IMR-90 (cell line): Measurements from ENCODE around the gene CLP1. TPM values are rescaled to one million over a fixed set of nuclear protein-coding genes. Genes with fewer than 3 reads are reported as not detected.
A peak's percentile ranks its signal among the peaks of the same experiment; 100 is the strongest.

Experiments used
- ATAC-seq: fragments of 200-7000 bp; cut with Tn5 transposase; 2 replicates; pipeline ENCODE4 v1.9.1; 2020; ENCODE audit warnings: low read depth, mild to moderate bottlenecking, moderate library complexity
- BruUV-seq: library from RNA; stranded (reverse); fragments of 400-500 nt; replicated peaks from 2 replicates; lab custom pipeline; 2021; lab: Mats Ljungman, UMichigan
- CTCF ChIA-PET: fragments of 300-600 bp; formaldehyde crosslinking; extraction: SDS; loops from one replicate; lab custom pipeline; 2021; ENCODE audit warnings: antibody characterized with exemption; lab: Yijun Ruan, JAX
- POLR2A ChIA-PET: fragments of 300-600 bp; sonication (Branson Sonifier 250); formaldehyde crosslinking; loops from one replicate; lab custom pipeline; 2022; ENCODE audit warnings: antibody characterized with exemption; ENCODE audit not compliant: unreplicated experiment; lab: Charles Lee
- DNase-seq: peaks from one replicate; pipeline ENCODE4 v3.0.0; 2013
- H2AFZ ChIP-seq: replicated peaks from 2 replicates; pipeline ENCODE3; 2013; ENCODE audit warnings: low read length, mild to moderate bottlenecking; ENCODE audit not compliant: poor library complexity
- H2AK5ac ChIP-seq: 2 replicates; pipeline ENCODE4 v1.6.1; 2013; ENCODE audit warnings: low read depth, low read length, inconsistent platforms
- H2AK9ac ChIP-seq: replicated peaks from 2 replicates; pipeline ENCODE3; 2013; ENCODE audit warnings: mild to moderate bottlenecking, low read depth, low read length, moderate library complexity; ENCODE audit not compliant: poor library complexity
- H2BK120ac ChIP-seq: 2 replicates; pipeline ENCODE4 v1.6.1; 2013; ENCODE audit warnings: low read depth, low read length, inconsistent platforms
- H2BK15ac ChIP-seq: 3 replicates; pipeline ENCODE4 v1.6.1; 2013; ENCODE audit warnings: low read depth, low read length, inconsistent platforms
- H2BK20ac ChIP-seq: 2 replicates; pipeline ENCODE4 v1.6.1; 2013; ENCODE audit warnings: low read depth, mild to moderate bottlenecking, inconsistent platforms, low read length, moderate library complexity
- H2BK5ac ChIP-seq: 2 replicates; pipeline ENCODE4 v1.6.1; 2013; ENCODE audit warnings: mild to moderate bottlenecking, low read depth, low read length, inconsistent platforms; ENCODE audit not compliant: poor library complexity, severe bottlenecking
- H3K14ac ChIP-seq: replicated peaks from 2 replicates; pipeline ENCODE4 v1.6.1; 2013; ENCODE audit warnings: low read depth, low read length, inconsistent platforms
- H3K18ac ChIP-seq: 2 replicates; pipeline ENCODE4 v1.6.1; 2013; ENCODE audit warnings: low read depth, low read length, control low read depth
- H3K23ac ChIP-seq: 2 replicates; pipeline ENCODE4 v1.6.1; 2013; ENCODE audit warnings: low read depth, low read length, inconsistent platforms
- H3K27ac ChIP-seq: 2 replicates; pipeline ENCODE4 v1.5.1; 2013; ENCODE audit warnings: mild to moderate bottlenecking, control low read depth, low read length; ENCODE audit not compliant: insufficient read depth
- H3K27me3 ChIP-seq: 2 replicates; pipeline ENCODE4 v1.6.1; 2013; ENCODE audit warnings: low read length; ENCODE audit not compliant: control insufficient read depth, insufficient read depth
- H3K36me3 ChIP-seq: 2 replicates; pipeline ENCODE4 v1.6.1; 2013; ENCODE audit warnings: low read length, mixed read lengths; ENCODE audit not compliant: control insufficient read depth, insufficient read depth
- H3K4ac ChIP-seq: 2 replicates; pipeline ENCODE4 v1.6.1; 2013; ENCODE audit warnings: low read depth, low read length, inconsistent platforms
- H3K4me1 ChIP-seq: 2 replicates; pipeline ENCODE4 v1.6.1; 2013; ENCODE audit warnings: low read length, mixed read lengths; ENCODE audit not compliant: control insufficient read depth, insufficient read depth
- H3K4me2 ChIP-seq: 2 replicates; pipeline ENCODE4 v1.6.1; 2013; ENCODE audit warnings: low read depth, mild to moderate bottlenecking, control low read depth, low read length, moderate library complexity
- H3K4me3 ChIP-seq: 2 replicates; pipeline ENCODE4 v1.5.1; 2013; ENCODE audit warnings: low read depth, mild to moderate bottlenecking, control low read depth, low read length, moderate library complexity; ENCODE audit not compliant: insufficient read depth
- H3K56ac ChIP-seq: 2 replicates; pipeline ENCODE4 v1.6.1; 2013; ENCODE audit warnings: low read length, inconsistent platforms; ENCODE audit not compliant: insufficient read depth; ENCODE audit errors: extremely low read depth
- H3K79me1 ChIP-seq, 2 experiments: 2 replicates each; pipeline ENCODE4 v1.6.1; 2013; ENCODE audit warnings: low read length in 2 of 2, inconsistent platforms in 1 of 2, low read depth in 1 of 2
- H3K9ac ChIP-seq: 2 replicates; pipeline ENCODE4 v1.6.1; 2013; ENCODE audit warnings: low read depth, low read length, control low read depth
- H3K9me1 ChIP-seq: 2 replicates; pipeline ENCODE4 v1.6.1; 2013; ENCODE audit warnings: low read length, inconsistent platforms; ENCODE audit not compliant: insufficient read depth
- H3K9me3 ChIP-seq: 2 replicates; pipeline ENCODE4 v1.6.1; 2013; ENCODE audit warnings: low read length; ENCODE audit not compliant: control insufficient read depth, insufficient read depth
- H4K20me1 ChIP-seq: 2 replicates; pipeline ENCODE4 v1.6.1; 2013; ENCODE audit warnings: low read length, inconsistent platforms; ENCODE audit not compliant: insufficient read depth
- H4K5ac ChIP-seq: 2 replicates; pipeline ENCODE4 v1.6.1; 2013; ENCODE audit warnings: mild to moderate bottlenecking, low read depth, low read length, control low read depth
- H4K8ac ChIP-seq, 2 experiments: 2 replicates each; pipeline ENCODE4 v1.6.1; 2013; ENCODE audit warnings: low read depth in 2 of 2, low read length in 2 of 2, control low read depth in 1 of 2, inconsistent platforms in 1 of 2
- H4K91ac ChIP-seq: 2 replicates; pipeline ENCODE4 v1.6.1; 2013; ENCODE audit warnings: low read depth, low read length, inconsistent platforms; ENCODE audit not compliant: insufficient read depth
- CEBPB ChIP-seq: IDR thresholded peaks from 2 replicates; pipeline ENCODE4 v1.6.1; 2012; ENCODE audit warnings: low read depth, low read length, improper control_type of control experiment
- CHD1 ChIP-seq: IDR thresholded peaks from 2 replicates; pipeline ENCODE4 v1.6.1; 2012; ENCODE audit warnings: low read depth, low read length, improper control_type of control experiment
- CTCF ChIP-seq: conservative IDR thresholded peaks from 2 replicates; pipeline ENCODE4 v1.5.1; 2012; ENCODE audit warnings: mild to moderate bottlenecking, low read depth, low read length, improper control_type of control experiment
- FOS ChIP-seq: fragments of 150-350 bp; IDR thresholded peaks from 2 replicates; pipeline ENCODE4 v1.6.1; 2016; ENCODE audit warnings: low read depth, low read length
- MAZ ChIP-seq: IDR thresholded peaks from 2 replicates; pipeline ENCODE4 v1.6.1; 2012; ENCODE audit warnings: low read depth, mild to moderate bottlenecking, low read length, improper control_type of control experiment, moderate library complexity, borderline replicate concordance
- MXI1 ChIP-seq: IDR thresholded peaks from 2 replicates; pipeline ENCODE4 v1.6.1; 2012; ENCODE audit warnings: low read depth, mild to moderate bottlenecking, low read length, moderate library complexity, borderline replicate concordance
- RAD21 ChIP-seq: IDR thresholded peaks from 2 replicates; pipeline ENCODE4 v1.6.1; 2012; ENCODE audit warnings: low read length, improper control_type of control experiment
- RCOR1 ChIP-seq: IDR thresholded peaks from 2 replicates; pipeline ENCODE4 v1.6.1; 2012; ENCODE audit warnings: mild to moderate bottlenecking, low read length, improper control_type of control experiment; ENCODE audit not compliant: insufficient replicate concordance
- SMC3 ChIP-seq: fragments of 150-350 bp; IDR thresholded peaks from 2 replicates; pipeline ENCODE4 v1.6.1; 2016; ENCODE audit warnings: low read depth, mild to moderate bottlenecking, antibody characterized with exemption, low read length, moderate library complexity
- WGBS, 2 experiments: methylation state at CpG; one replicate each; pipeline versions ENCODE4 v1.1.5 to v1.1.7; 2013; ENCODE audit warnings: missing lambda C conversion rate in 2 of 2; ENCODE audit not compliant: insufficient read length in 1 of 2; ENCODE audit errors: extremely low coverage in 2 of 2; 5-methylcytosine and 5-hydroxymethylcytosine counted together
- dilution Hi-C: fragments of 300-500 bp; cut with HindIII; formaldehyde crosslinking; loops from one replicate; pipeline ENCODE4 v1.14.3; 2018; ENCODE audit warnings: low sequenced_read_pairs; ENCODE audit not compliant: unreplicated experiment
- in situ Hi-C: fragments of 300-500 bp; cut with MboI; formaldehyde crosslinking; loops from 3 replicates; pipeline ENCODE4 v1.14.3; 2019; ENCODE audit warnings: low sequenced_read_pairs, inconsistent platforms, mixed read lengths
- intact Hi-C: fragments of 100-400 bp; cut with micrococcal nuclease; formaldehyde crosslinking; loops from 2 replicates; pipeline ENCODE4 v1.10.0; 2022
- polyA plus RNA-seq, 3 experiments: library from polyadenylated mRNA; depleted of rRNA; stranded (reverse); fragments of >200 nt; gene quantifications; 2 replicates each; pipeline ENCODE4 v1.2.3, GENCODE V29; 2012; ENCODE audit warnings: low replicate concordance in 1 of 3
- total RNA-seq: library from RNA; depleted of rRNA; stranded (reverse); fragments of >200 nt; gene quantifications from 2 replicates; pipeline ENCODE4 v1.2.3, GENCODE V29; 2012
- TF ChIP-seq, protein P1 (sequence below): fragments of 150-350 bp; IDR thresholded peaks from 2 replicates; pipeline ENCODE4 v1.6.1; 2016; ENCODE audit warnings: low read depth, mild to moderate bottlenecking, low read length, moderate library complexity, borderline replicate concordance

The CLP1 gene
- total and polyA plus RNA-seq, 2 of the 4 experiments (the other 2 are of a cell fraction) = 16.5 to 24.0 TPM

DNA sequence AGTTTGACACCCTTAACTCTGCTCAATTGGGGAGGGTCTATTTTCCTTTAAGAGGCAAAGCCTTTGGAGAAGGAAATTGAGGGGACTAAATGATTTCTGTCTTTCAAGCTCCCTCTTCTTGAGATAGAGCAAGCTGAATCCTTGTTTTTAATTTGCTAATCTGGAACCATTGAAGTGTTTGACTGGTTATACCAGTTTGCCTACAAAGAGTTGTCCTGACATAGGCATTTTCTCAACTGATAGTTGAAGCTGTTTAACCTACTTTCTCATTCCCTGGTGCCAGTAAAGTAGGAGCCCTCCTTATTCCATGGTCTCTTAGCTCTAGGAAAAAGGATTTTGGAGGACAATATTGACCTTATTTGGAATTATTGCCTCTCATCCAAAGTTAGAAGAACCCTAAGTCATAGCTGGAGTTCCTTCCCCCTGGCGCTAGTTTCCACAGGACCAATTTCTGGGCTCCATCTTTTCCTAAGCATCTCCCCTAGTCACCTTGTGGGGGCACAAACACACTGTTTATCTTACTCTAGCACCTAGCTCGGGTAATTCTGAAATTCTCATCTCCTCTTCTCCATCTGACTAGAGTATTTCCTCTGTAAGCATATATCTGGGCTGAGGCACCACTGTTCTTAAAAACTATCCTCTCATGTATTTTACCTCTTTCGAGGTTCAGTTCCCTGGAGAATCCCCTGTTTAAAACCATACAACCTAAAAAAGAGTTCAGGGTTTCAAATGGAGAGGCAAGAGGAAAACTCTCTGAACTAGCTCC, 17.8 kb downstream of the CLP1 start (continued):
- TF ChIP-seq CTCF = no peak

DNA sequence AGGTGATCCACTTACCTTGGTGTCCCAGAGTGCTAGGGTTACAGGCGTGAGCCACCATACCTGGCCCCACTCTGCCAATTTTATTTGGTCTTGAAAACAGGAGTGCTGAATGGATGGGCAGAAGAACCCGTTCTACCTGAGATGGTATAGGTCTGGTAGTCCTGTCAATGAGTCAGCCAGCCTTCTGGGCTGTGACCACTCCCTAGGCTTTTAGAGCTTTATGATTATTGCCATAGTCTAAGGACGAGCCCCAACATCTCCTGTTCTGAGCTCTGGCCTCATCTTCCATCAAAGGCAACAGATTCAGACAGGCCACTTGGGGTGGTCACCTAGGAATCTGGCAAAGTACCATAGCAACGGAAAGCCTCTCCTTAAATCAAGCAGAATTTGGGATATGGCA, 21.8 kb downstream of the CLP1 start:
- no peak overlapping the region for H4K8ac ChIP-seq
- no peak overlapping the region for H2BK5ac ChIP-seq
- CTCF ChIA-PET = no interaction called here
- TF ChIP-seq MAZ (no peak), SMC3 (no peak), MXI1 (no peak), CTCF (no peak), RCOR1 (no peak), CEBPB (no peak), FOS (no peak), RAD21 (no peak), CHD1 (no peak)
- TF ChIP-seq, protein P1, sequence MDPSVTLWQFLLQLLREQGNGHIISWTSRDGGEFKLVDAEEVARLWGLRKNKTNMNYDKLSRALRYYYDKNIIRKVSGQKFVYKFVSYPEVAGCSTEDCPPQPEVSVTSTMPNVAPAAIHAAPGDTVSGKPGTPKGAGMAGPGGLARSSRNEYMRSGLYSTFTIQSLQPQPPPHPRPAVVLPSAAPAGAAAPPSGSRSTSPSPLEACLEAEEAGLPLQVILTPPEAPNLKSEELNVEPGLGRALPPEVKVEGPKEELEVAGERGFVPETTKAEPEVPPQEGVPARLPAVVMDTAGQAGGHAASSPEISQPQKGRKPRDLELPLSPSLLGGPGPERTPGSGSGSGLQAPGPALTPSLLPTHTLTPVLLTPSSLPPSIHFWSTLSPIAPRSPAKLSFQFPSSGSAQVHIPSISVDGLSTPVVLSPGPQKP = no peak

More for the DNA sequence above, 21.8 kb downstream of the CLP1 start:
- ATAC-seq (peak; percentile 18; the same call in 1 of the 2 replicates), DNase-seq (no peak)
- Histone ChIP-seq H4K91ac (no peak overlapping the region), H3K9me3 (no peaks in the 10 kb centered on the region), H3K27ac (no peak overlapping the region), H3K56ac (no peak overlapping the region), H3K18ac (no peak overlapping the region), H3K9me1 (0 out of 2 replicates have a peak, but pooled peaks cover 9% of the 10 kb centered on the region), H2AFZ (no peak overlapping the region), H2BK120ac (no peak overlapping the region), H3K4me1 (peaks cover 4% of the 10 kb centered on the region), H2BK15ac (no peak overlapping the region), H4K20me1 (peaks cover 46% of the 10 kb centered on the region), H3K79me1 (peaks cover 57 to 73% of the 10 kb centered on the region in 2 experiments), H2AK5ac (no peak overlapping the region), H2BK20ac (no peak overlapping the region), H3K27me3 (no peaks in the 10 kb centered on the region), H3K23ac (no peak overlapping the region), H3K36me3 (peaks cover 22% of the 10 kb centered on the region), H3K4ac (no peak overlapping the region), H3K4me2 (no peak overlapping the region), H3K9ac (no peak overlapping the region), H4K5ac (no peak overlapping the region), H2AK9ac (no peak overlapping the region), H3K4me3 (no peak overlapping the region), H3K14ac (no peak overlapping the region)
- in situ Hi-C loops = no loop called here
- dilution Hi-C loops = no loop called here
- intact Hi-C loops = no loop called here
- POLR2A ChIA-PET = no interaction called here
- WGBS, 2 experiments = 100% methylated on average over 1 of the region's 4 CpGs; no CpG with 5 or more reads in 1 of the 2 experiments
- BruUV-seq = no TSS peak
